GM18520 (cell line): ENCODE data around the gene TACC2.
"Not testable (repeated sequence)": the region's sequence is repeated elsewhere in the genome, so short reads cannot be mapped to it uniquely, and the experiment has no call there.

Experiments used
- ATAC-seq: cut with Tn5 transposase; IDR thresholded peaks from one replicate; pipeline ENCODE4 v1.9.1; 2021; ENCODE audit not compliant: unreplicated experiment

Gene TACC2

GRCh38 chr10:122188706-122189105, 199.7 kb downstream of the TACC2 start:
- no peak for ATAC-seq

GRCh38 chr10:122189185-122189584, 200.2 kb downstream of the TACC2 start:
- ATAC-seq = no peak

GRCh38 chr10:122190176-122190943, 201.4 kb downstream of the TACC2 start:
- no peak for ATAC-seq

GRCh38 chr10:122191936-122192541, 203.1 kb downstream of the TACC2 start:
- ATAC-seq = no peak

DNA sequence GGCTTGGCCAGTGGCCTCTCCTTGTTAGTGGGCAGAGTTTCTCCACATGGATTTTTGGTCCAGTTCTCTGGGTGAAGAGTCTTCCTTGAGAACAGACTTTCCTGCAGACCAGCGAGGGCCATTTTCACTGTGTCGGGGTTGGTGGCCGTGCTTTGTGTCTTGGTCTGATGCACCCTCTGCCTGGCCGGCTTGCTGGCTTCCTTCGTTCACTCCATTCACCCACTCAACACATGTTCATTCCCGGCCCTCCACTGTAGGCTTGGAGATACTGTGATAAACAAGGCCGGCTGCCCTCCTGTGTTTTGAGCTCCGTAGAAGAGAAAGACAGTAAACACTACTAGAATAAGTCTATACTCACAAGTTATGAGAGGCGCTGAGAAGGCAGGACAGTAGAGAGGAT, 205.3 kb downstream of the TACC2 start:
- ATAC-seq = no peak

DNA sequence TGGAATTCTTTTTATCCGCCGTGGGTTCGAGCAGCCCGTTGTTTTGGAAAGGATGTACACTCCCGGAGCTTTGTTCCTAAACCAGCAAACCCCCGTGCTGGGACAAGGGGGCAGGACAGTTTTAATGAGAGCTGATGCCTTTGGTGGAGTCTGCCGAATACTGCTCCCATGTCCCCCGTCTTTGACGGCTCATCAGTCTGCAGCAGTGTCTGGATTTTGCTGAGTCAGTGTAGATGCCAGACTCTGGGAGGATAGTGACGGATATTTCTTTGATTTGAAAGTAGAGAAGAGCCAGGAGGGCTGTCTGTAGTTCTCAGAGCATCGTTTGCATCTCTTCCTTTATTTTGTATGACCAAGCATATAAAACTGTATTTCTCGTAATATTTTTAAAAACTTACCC, 207.3 kb downstream of the TACC2 start:
- no peak for ATAC-seq

DNA sequence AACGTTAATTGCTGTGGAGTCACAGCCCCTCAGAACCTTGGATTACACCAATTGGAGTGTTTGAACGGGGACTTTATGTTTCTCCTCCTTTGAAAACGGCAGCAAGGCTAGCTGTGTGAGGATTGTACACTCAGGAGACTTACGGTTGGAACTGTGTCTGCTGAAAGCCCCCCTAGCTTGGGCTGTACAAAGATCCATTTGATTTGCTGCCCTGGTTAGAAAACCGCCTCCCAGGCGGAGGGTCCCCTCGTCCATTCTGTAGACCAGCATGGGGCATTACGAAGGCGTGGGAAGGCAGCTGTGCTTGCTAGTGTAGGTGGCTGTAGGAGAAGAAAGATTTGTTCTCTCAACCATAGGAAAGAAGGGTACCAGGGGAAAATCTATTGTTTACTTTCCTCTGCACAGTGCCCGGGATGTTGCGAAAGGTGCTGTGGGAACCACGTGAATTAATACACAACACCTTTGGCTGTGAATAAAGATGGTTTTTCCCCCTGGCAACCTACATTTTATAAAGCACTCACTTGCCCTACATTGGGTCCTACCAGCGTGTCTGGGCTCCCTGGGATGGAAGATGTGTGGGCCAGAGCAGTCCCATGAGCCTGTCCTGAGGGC, 208.8 kb downstream of the TACC2 start:
- ATAC-seq = no peak

- no peak for ATAC-seq
Observed at GRCh38 chr10:122198631-122199030, 209.7 kb downstream of the TACC2 start.

DNA sequence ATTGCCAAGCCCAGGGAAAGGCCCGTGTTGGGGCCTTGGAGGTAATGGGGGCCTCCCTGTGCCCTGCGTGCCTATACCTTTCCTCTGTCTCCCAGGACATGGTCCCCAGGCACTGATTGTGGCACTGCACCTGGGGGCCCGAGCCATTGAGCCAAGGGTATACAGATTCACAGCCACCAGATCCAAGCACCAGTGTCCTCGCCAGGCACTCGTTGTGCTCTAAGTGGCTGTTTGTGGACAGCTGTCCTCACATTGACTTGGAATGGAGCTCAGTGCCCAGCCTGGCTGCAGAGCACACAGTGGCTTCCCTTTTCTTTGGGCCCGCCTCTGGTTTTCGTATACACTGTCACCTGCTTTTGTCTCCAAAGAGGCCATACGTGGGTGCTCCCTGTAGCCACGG, 210.1 kb downstream of the TACC2 start:
- no peak for ATAC-seq

GRCh38 chr10:122199689-122200088, 210.7 kb downstream of the TACC2 start:
- no peak for ATAC-seq

- no peak for ATAC-seq
Observed at GRCh38 chr10:122201401-122201800, 212.4 kb downstream of the TACC2 start.

- ATAC-seq = not testable (repeated sequence)
Observed at GRCh38 chr10:122203180-122203579, 214.2 kb downstream of the TACC2 start.

DNA sequence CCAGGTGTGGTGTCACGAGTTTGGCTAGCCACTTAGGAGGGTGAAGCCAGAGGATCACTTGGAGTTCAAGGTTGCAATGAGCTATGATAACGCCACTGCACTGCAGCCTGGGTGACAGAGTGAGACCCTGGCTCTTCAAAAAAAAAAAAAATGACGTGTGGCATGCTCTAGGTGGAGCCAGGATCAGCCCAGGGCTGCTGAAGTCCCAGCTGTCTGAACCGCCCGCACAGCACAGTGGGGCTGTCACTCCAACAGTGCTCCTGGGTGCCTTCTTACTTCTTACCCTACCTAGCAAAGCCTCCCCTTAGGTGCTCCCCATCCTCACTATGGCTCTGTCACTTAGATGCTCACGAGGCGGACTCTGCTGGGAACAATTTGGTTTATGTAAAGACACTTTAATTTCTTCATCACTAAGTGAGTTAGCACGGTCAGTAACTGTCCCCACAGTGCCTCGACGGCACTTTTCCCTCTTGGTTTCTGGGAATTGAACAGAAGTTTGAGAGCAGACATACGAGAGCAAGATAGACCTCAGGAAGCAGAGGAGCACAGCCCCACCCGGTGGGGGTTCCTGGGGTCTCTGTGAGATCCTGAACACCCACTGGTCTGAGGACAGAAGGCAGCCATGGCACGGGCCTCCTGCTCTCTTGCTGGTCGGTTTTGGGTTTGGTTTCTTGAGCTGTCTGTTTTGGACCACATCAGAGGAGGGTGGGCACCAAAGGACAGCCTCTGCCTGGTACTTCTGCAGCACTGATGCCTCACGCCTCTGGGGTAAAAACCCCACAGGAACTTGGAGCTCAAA, 215.9 kb downstream of the TACC2 start:
- ATAC-seq = no peak

GRCh38 chr10:122206471-122207065, 217.6 kb downstream of the TACC2 start:
- no peak for ATAC-seq

- no peak for ATAC-seq
Observed at GRCh38 chr10:122207163-122207562, 218.2 kb downstream of the TACC2 start.

GRCh38 chr10:122207596-122207995, 218.6 kb downstream of the TACC2 start:
- ATAC-seq = no peak

GRCh38 chr10:122208571-122209430, 219.8 kb downstream of the TACC2 start:
- ATAC-seq = no peak

- ATAC-seq = no peak
Observed at GRCh38 chr10:122210481-122211265, 221.7 kb downstream of the TACC2 start.

DNA sequence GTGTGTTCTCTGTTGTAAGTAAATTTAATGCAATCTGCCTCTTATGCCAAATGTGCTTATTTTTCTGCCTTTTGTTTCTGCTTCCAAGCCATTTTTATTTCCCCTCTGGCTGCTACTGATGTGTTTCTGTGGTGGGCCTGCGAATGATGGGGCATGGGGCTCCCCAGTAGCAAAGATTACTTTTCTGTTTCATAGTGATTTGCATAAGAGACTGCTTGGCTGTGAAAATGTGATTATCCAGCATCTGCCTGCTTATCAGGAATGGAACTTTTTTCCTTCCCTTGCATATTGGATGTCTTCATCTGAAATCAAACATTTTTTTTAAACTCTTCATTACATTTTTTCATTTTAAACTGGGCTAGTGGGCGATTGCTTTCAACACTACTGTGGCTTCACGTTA, 224.4 kb downstream of the TACC2 start:
- no peak for ATAC-seq
